H54 (cell line): ENCODE measurements around the gene PRR35.

ENCODE experiments used
- DNase-seq: peaks from one replicate; pipeline ENCODE4 v3.0.0; 2011; ENCODE audit warnings: low spot score, mixed read lengths; ENCODE audit not compliant: insufficient read length
- FAIRE-seq: peaks from 3 replicates; lab custom pipeline; 2011; peaks lifted over from hg19 to GRCh38; lab: Jason Lieb, UNC
- POLR2A ChIP-seq: IDR thresholded peaks from 2 replicates; pipeline ENCODE4 v1.6.1; 2011; ENCODE audit warnings: low read depth, mild to moderate bottlenecking, low read length

PRR35 gene

DNA sequence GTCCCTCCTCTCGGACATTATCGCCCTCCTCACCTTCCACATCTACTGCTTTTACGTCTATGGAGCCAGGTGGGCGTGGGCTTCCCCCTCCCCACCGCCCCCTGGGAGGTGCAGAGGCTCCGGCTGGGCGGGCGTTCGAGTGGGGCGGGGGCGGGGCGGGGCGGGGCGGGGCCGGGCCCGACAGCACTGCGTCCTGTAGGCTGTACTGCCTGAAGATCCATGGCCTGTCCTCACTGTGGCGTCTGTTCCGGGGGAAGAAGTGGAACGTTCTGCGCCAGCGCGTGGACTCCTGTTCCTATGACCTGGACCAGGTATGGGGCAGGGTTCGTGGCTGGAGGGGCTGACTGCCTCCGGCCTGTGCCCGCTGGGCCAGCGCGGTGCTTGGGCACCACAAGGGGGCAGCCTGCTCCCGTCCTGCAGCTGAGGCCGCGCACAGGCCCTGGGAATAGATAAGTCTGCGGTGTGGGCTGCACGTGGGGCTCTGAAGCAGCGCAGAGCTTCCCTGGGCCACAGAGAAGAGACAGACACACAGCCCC is 18.7 kb downstream of the PRR35 start:
- TF ChIP-seq POLR2A, result no peak
- DNase-seq, result no peak
- FAIRE-seq, result no peak

DNA sequence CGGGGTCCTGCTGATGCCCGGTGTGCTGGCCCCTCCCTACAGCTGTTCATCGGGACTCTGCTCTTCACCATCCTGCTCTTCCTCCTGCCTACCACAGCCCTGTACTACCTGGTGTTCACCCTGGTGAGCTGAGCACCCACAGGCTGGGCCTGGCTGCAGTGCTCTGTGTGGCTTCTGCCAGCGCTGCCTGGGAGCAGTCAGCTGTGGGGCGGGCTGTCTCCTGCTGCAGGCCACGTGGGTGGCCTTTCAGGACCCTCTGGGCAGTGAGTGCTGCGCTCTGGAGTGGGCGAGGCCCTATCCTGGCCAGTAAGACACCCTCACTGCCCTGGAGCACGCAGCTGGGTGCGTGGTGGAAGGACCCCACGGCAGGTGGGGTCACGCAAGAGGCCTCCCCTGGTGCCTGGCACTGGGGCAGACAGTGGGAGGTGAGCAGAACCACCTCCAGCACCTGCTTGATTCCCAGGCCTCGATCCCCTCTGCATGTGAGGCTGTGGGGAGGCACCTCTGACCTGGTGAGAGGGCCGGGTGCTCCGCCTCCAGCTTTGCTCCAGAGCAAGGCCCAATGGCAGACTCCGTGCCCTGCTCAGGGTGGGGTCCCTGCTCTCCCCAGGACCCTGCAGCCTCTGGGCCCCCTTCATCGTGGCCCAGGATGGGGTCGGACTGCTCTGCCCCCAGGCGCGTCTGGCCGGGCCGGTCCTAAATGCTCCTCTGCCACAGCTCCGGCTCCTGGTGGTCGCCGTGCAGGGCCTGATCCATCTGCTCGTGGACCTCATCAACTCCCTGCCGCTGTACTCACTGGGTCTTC is 20.1 kb downstream of the PRR35 start:
- FAIRE-seq, result no peak
- DNase-seq, result no peak
- no peak for TF ChIP-seq POLR2A

DNA sequence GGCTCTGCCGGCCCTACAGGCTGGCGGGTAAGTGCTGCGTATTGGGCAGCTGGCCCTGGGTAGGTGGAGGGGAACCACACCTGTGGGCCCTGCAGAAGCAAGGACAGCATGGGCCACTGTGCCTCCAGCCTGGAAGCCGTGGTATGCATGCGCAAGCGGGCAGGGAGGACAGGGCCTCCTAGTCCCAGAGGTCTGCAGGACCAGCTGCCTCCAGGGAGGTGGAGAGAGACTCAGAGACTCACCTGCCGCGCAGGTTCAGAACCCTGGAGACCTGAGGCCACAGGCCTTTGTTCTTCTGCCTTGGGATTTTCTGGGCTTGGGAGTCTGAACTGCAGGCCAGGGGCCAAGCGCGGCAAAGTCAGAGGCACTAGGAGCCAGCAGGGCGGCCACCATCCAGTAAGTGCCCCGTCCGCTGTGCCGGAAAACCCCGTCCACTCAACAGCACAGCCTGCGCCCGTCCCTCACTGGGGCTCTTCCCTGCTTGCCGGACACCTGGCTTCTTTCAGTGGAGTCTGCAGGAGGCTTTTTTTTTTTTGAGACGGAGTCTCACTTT is 20.8 kb downstream of the PRR35 start:
- TF ChIP-seq POLR2A, result no peak
- no peak for FAIRE-seq
- no peak for DNase-seq

DNA sequence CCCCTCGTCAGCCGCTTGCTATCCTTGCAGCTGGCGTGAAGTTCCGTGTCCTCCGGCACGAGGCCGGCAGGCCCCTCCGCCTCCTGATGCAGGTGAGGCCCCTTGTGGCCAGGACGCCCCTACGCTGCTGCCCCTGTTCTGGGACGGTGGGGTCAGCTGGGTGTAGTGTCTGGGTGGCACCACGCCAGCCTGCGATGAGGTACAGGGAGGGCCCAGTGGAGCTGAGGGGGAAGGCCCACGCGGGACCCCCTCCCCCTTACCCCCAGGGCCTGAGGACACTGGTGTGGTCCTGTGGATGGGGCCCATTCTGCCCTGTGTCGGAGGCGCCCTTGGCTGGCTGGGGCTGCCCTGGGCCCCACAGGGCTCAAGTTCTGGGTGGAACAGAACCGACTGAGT is 22.0 kb downstream of the PRR35 start:
- DNase-seq, result no peak

DNA sequence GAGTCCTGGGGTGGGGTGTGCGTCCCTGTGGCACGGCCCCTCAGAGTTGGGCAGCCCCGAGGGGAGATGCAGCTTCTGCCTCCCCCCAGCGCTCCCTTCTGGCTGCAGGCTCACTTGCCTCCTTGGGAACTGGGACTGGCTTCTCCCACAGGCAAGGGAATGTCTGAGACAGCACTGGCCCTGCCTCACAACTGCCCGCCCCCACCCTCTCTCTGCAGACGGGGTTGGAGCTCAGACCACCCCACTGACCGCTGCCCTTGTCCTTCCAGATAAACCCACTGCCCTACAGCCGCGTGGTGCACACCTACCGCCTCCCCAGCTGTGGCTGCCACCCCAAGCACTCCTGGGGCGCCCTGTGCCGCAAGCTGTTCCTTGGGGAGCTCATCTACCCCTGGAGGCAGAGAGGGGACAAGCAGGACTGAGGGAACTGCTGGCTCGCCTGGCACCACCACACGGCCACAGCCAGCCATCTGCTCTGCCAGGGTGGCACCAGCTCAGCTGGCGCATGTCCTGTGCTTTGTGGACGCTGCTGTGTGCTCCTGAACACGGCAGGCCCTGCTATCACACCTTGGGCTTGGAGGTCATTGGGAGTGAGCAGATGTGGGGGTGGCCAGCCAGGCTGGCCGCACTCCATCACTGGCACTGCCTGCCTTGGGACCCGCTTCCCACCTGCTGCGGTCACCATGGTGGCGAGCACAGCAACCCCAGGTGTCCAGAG is 22.6 kb downstream of the PRR35 start:
- FAIRE-seq, result no peak
- TF ChIP-seq POLR2A, result no peak
- no peak for DNase-seq

More for the DNA sequence above, 22.0 kb downstream of the PRR35 start:
- FAIRE-seq, result no peak
- TF ChIP-seq POLR2A, result no peak

DNA sequence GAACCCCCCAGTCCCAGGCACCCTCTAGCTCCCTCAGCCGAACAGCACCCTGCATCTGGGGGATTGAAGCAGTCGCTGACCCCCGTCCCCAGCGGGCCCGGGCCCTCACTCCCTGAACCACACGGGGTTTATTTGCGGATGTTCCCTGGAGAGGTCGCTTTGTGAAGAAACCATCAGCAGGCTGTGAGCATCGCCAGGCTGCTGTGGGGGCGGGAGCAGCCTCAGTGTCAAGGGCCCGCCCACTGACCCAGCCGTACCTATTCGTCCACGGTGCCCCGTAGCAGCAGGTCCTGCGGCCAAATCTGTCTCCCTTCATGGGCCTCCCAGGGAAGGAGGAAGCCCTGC is 23.2 kb downstream of the PRR35 start:
- DNase-seq (no peak), FAIRE-seq (no peak)
- TF ChIP-seq POLR2A, result no peak

DNA sequence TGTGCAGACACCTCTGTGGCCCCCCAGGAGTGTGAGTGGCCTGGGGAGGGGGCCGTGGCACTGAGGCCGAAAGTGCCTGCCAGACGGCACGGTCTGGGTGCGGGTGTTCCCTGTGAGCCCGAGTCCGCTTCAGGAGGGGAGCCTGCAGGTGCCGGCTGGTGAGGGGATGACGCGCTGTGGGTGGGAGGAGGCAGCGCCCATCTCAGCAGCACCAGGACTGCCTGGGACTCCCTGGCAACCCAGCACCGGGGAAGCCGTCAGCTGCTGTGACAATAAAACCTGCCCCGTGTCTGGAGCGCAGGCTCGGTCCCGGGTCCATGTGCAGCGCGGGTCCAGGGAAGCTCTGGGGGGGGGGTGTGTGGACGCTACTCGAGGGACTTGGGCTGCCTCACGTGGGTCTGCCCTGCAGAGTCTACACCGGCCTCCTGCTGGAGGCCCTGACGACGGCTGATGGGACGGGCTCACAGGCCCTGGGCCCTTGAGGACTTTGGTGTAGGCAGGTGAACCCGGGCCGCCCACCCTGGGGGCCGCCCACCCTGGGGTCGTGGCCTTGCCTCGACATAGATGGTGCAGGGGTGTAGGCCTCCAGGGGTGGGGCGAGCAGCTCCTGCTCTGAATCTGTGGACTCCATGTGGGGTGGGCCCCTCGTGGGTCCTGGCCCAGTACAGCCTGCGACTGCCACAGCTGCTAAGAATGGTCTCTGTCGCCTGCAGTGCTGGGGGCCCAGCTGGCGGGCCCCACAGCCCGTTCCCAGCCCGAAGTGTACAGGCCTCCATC is 23.8 kb downstream of the PRR35 start:
- DNase-seq (no peak), FAIRE-seq (no peak)
- no peak for TF ChIP-seq POLR2A

DNA sequence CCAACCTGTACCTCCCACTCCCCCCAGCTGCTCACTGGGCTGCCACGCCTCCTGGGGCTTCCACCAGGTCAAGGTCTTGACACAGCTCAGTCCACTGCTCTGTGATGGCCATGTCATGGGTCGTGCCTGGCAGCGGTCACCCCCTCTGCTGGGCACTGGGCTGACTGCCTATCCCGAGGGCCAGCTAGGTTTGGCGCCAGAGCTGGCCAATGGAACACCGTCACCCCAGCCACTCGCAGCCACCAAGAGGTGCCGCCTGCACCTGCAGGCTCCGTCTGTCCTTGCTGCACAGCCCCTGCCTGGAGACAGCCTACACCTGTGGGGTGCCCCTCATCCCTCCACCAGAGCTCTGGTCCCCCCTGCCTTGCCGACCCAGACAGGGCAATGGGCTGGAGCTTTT is 25.2 kb downstream of the PRR35 start:
- DNase-seq (no peak), FAIRE-seq (no peak)
- no peak for TF ChIP-seq POLR2A

DNA sequence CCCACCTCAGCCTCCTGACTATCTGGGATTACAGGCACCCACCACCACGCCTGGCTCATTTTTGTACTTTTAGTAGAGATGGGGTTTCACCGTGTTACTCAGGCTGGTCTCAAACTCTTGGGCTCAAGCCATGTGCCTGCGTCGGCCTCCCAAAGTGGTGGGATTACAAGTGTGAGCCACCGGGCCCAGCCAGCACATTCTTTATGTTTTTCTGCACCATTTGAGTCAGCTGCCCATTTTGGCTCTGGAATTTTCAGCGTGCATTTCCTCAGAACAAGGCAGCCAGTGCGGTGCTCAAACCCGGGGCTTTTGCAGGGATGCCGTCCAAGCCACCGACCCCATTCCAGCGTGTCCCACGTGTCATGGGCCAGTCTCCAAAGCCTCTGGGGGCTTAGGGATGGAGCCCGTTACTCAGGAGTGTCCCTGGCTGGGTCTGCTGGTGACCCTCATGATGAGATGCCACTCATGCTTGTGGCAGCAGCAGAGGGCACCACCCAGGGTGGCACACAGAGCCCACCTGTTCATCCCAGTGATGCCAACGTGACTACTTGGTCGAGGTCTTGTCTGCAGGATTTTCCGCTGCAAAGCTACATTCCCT is 26.0 kb downstream of the PRR35 start:
- TF ChIP-seq POLR2A, result peak; percentile 17; the same call in 1 of the 2 replicates
- no peak for FAIRE-seq
- DNase-seq, result no peak

DNA sequence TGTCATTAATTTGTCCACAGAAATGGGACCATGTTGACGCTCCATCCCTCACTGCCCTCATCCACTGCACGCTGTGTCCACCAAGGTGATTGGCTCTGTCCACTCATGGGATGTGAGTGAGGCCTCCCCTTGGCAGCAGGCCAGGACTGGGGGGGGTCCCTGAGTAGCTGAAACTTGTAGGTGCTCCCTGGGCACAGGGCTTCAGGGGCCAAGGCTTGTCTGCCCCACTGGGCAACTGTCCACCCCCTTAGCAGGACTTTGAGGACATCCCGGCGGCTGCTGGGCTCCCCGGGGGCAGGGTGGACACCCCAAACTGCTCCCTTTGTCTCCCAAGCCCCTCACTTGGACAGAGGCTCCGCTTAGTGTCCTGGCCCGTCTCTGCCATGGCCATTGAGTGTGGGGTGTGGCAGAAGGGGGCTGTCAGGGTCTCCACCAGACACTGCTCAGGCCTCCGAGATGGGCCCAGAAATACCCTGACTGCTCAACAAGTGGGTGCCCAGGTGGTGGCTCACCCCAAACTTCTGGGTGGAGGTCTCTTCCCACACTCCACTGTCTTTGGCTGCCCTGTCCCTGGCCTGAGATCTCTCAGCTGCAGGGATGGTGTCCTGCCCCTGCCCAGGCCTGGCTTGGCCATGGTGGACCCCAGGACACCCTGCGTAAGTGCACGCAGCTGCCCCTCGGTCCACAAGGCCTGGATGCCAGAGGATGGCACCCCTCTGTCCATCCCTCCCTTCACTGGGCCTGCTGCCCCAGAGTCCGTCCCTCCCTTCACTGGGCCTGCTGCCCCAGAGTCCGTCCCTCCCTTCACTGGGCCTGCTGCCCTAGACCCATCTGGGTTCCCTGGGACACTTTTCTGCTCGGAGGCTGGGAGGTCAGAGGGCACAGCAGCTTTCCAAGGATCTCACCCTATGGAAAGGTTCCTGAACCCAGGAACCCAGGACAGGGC is 26.7 kb downstream of the PRR35 start:
- TF ChIP-seq POLR2A, result peak; percentile 29; the same call in 1 of the 2 replicates
- no peak for DNase-seq
- no peak for FAIRE-seq

DNA sequence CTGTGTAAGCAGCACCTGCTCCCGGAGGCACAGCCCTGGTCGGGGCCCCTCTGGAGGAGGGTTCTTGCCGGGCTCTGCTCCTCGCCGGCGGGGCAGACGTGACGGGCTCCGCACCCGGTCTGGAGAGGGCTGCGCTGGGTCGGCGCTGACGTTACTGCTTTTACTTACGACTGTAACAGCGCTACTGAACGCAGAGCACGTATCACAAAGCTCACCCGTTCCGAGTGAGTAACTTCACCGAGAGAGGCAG is 28.4 kb downstream of the PRR35 start:
- DNase-seq, result no peak
- TF ChIP-seq POLR2A, result peak; percentile 5; the same call in 1 of the 2 replicates
- FAIRE-seq, result no peak

DNA sequence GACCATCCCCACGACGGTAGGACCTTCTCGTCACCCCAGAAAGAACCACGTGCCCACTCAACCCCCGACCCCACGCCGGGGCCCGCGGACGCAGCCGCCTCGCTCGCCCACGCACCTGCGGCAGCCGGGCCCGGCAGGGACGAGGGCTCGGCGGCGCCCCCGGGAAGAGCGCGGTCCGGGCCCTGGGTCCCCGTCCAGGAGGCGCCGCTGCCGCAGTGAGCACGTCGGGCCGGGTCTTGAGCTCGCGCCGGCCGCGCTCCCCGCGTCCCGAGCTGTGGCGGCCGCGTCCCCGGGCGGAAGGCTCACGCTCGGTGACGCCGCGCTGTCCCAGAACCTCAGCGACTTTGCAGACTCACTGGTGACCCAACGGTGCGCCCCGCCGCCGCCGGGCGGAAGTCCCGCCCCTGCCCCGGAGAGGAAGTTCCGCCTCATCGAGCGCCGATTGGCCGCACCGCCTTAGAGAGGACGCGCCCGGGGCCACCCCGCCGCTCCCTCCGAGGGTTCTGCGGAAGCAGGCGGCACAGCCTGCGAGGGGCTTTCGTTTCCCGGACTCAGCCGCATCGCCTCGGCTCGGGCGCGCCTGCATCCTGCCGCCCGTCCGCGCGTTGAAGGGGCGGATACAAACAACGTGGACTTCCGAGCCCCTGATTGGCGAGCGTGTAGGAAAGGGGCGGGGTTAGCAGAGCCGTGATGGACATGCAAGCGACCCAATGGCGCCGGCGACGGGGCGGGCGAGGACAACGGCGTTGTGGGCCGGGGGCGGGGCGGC is 28.9 kb downstream of the PRR35 start:
- FAIRE-seq (no peak), DNase-seq (peak; percentile 88)
- peak; percentile 86 for TF ChIP-seq POLR2A
